Stimulated activated CD4-positive, alpha-beta T cell treated with anti-CD3 and anti-CD28 coated beads, Interleukin-1b, Interleukin-23, amount 100 ng/mL, for 48 hours (primary cell): ENCODE results near the gene ARSA.
A peak's percentile ranks its signal among the peaks of the same experiment; 100 is the strongest.

ENCODE experiments used
- DNase-seq: peaks from one replicate; pipeline ENCODE4 v3.0.0-alpha.2; 2020

The ARSA gene

GRCh38 chr22:50602338-50602700 lies 25.6 kb downstream of the ARSA start:
- DNase-seq = no peak

- no peak for DNase-seq
These were observed 26.1 kb downstream of the ARSA start for GRCh38 chr22:50601669-50602337.

- DNase-seq = no peak
These were observed 26.8 kb downstream of the ARSA start for GRCh38 chr22:50600967-50601668.

- no peak for DNase-seq
These were observed 27.4 kb downstream of the ARSA start, which contains the start of gene MAPK8IP2 for GRCh38 chr22:50600538-50600937. TSS of gene MAPK8IP2 (plus strand) at chr22:50600793. CDS start at chr22:50600819, 26 bp downstream.

- peak; percentile 51 for DNase-seq
These were observed 28.0 kb downstream of the ARSA start for GRCh38 chr22:50599816-50600455.

GRCh38 chr22:50597097-50597496 lies 30.9 kb downstream of the ARSA start:
- DNase-seq = no peak

- DNase-seq = no peak
These were observed 32.8 kb downstream of the ARSA start for GRCh38 chr22:50595189-50595588.

GRCh38 chr22:50587407-50587806 lies 40.5 kb downstream of the ARSA start:
- DNase-seq = no peak

- no peak for DNase-seq
These were observed 41.5 kb downstream of the ARSA start for GRCh38 chr22:50586416-50586815.

- DNase-seq = no peak
These were observed 42.2 kb downstream of the ARSA start for GRCh38 chr22:50585781-50586180.

GRCh38 chr22:50585238-50585637 lies 42.7 kb downstream of the ARSA start:
- no peak for DNase-seq

- DNase-seq = no peak
These were observed 43.6 kb downstream of the ARSA start for GRCh38 chr22:50584106-50585096.

- DNase-seq = no peak
These were observed 44.6 kb downstream of the ARSA start for GRCh38 chr22:50583294-50583861.

- DNase-seq = peak; percentile 99
These were observed 45.3 kb downstream of the ARSA start, which contains the start of gene CHKB for GRCh38 chr22:50582493-50583293. TSS of gene CHKB (minus strand) at chr22:50582849. CDS start at chr22:50582781, 68 bp downstream.

- peak; percentile 50 for DNase-seq
These were observed 45.9 kb downstream of the ARSA start for GRCh38 chr22:50581950-50582492.

- no peak for DNase-seq
These were observed 46.7 kb downstream of the ARSA start for GRCh38 chr22:50581031-50581949.

- DNase-seq = no peak
These were observed 48.2 kb downstream of the ARSA start for GRCh38 chr22:50579752-50580151.

- DNase-seq = no peak
These were observed 49.1 kb downstream of the ARSA start for GRCh38 chr22:50578776-50579310.

- no peak for DNase-seq
These were observed 49.8 kb downstream of the ARSA start, which contains the start of gene CPT1B for GRCh38 chr22:50577987-50578775. TSS of gene CPT1B (minus strand) at chr22:50578427. CDS start at chr22:50577915, 512 bp downstream.
